Erythroblast (primary cell): ENCODE data around the gene CCDC51.

ENCODE experiments used
- DNase-seq, 2 experiments: peaks; one replicate each; lab custom pipeline; 2025; lab: John Stamatoyannopoulos, UW
- GATA1 ChIP-seq: IDR thresholded peaks from 2 replicates; pipeline ENCODE4 v1.6.1; 2011; ENCODE audit warnings: low read depth, mild to moderate bottlenecking, control low read depth, low read length, moderate library complexity
- POLR2A ChIP-seq: IDR thresholded peaks from 2 replicates; pipeline ENCODE4 v1.6.1; 2011; ENCODE audit warnings: mild to moderate bottlenecking, low read length

The CCDC51 gene

DNA sequence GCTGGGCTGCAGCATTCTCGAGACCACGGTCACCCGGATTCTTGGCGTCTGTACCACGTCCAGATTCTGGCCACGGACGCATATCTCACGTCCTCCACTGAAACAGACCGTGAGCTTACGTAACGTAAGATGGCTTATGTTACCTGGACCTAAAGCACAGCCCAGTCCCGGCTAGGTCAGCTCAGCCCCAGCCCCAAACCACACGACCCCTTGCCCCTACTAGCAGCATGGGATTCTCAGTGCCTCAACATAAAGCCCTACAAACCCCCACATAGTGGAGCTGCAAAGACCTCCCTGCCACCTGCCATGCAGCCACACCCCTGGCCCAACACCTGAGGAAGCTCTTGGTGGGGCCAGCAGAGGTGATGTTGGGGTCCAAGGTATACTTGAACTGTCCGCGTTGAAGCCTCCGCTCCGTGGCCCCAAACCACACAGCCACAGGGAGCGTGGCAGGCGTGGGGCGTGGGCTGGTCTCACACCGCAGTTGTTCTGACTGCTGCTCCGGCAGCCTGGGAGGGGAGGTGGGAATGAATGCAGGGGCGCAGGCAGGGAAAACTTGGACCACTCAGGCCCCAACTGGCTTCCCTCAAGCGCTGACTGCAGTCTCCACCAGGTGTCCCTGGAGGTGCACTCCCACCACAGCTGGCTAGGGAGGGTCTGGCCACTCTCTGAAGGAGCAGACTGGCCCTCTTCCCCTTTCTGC lies 24.5 kb downstream of the CCDC51 start:
- no peak for TF ChIP-seq POLR2A
- no peak for TF ChIP-seq GATA1
- DNase-seq = no peak

GRCh38 chr3:48414376-48415250 lies 25.3 kb downstream of the CCDC51 start:
- TF ChIP-seq GATA1 (no peak), POLR2A (no peak)
- DNase-seq = no peak

DNA sequence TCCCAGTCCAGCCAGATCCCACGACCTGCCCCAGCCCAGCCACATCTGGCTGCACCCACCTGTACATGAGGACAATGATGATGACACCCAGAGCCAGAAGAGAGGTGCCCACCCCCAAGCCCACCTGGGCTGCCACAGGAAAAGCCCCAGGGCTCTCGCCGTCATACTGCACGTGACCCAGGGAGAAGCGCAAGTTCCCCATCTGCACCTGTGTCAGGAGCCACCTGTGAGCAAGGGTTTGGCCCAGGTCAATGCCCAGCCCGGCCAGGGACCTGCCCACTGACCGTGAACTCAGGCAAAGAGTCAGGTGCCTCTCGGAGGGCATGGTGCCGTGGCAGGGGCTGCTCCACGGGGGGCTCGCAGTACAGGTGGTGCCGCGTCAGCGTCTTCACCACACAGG lies 26.3 kb downstream of the CCDC51 start:
- TF ChIP-seq GATA1 (no peak), POLR2A (no peak)
- DNase-seq = no peak

DNA sequence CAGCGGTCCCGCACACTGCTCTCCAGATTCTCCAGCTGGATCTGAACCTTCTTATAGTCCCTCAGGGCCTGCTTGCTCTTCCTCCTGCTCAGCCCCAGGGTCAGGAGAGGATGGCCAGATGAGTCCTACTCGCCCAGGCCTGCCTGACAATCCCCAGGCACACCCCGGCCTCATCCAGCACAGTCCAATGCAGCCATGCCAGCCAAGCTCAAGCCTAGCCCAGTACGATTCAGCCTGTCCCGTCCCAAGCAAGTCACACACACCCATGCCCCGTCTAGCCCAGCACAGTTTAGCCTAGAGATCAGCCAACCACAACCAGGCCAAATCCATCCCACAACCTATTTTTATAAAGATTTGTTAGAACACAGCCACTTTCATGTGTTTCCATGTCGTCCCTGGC lies 26.8 kb downstream of the CCDC51 start:
- TF ChIP-seq GATA1 (no peak), POLR2A (no peak)
- no peak for DNase-seq

DNA sequence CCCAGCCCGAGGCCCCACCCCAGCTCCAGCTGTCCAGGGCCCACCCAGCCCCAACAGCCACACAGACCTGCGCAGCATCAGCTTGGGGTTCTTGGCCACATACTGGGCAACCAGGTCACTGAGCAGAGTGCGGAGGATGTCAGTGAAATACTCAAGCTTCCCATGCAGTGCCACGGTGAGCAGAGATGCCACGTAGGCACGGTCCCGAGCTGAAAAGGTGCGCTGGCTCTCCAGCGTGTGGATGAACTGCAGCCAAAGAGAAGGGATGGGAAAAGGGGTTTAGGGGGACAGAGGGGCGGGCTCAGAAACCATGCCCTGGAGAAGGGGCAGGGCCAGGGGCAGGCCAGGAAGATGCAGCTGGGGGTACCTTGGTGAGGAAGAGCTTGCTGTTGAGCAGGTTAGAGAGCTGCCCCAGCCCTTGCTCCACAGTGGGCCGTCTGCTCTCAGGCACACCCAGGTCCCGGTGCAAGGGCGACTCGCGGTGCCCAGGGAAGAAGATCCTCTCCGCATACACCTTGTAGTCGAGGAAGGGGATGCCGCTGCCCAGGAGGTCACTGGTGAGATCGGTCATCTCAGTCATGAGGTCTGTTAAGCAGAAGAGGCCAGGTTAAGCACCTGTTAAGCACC lies 27.4 kb downstream of the CCDC51 start:
- no peak for TF ChIP-seq POLR2A
- no peak for TF ChIP-seq GATA1

GRCh38 chr3:48411606-48412374 lies 28.1 kb downstream of the CCDC51 start:
- TF ChIP-seq GATA1 = no peak
- TF ChIP-seq POLR2A = no peak
- no peak for DNase-seq

More for the DNA sequence above, 27.4 kb downstream of the CCDC51 start:
- DNase-seq = no peak

DNA sequence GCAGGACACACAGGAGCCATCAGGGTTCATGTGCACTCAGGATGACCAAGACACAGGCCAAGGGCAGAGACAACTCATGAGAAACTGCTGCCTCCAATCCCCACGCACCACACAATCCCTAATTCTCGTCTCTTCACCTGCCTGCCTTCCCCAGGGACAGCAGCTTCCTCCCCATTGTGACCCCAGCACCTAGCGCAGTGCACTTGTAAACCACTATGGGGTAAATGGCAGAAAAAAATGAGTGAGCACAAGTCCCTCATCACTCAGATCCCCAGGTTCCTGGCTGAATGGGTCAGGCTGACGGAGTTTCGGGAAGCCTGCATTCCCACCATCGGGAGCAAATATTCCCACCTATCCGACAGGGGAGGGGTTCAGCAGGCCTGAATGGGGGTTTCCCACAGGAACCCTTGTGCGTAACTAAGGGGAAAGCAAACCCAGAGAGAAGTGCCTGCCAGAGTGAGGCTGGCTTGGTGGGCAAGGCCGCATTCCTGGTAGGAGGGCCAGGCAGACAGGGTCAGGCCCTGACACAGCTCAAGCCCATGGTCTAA lies 28.8 kb downstream of the CCDC51 start:
- DNase-seq = no peak
- TF ChIP-seq GATA1 (no peak), POLR2A (no peak)

DNA sequence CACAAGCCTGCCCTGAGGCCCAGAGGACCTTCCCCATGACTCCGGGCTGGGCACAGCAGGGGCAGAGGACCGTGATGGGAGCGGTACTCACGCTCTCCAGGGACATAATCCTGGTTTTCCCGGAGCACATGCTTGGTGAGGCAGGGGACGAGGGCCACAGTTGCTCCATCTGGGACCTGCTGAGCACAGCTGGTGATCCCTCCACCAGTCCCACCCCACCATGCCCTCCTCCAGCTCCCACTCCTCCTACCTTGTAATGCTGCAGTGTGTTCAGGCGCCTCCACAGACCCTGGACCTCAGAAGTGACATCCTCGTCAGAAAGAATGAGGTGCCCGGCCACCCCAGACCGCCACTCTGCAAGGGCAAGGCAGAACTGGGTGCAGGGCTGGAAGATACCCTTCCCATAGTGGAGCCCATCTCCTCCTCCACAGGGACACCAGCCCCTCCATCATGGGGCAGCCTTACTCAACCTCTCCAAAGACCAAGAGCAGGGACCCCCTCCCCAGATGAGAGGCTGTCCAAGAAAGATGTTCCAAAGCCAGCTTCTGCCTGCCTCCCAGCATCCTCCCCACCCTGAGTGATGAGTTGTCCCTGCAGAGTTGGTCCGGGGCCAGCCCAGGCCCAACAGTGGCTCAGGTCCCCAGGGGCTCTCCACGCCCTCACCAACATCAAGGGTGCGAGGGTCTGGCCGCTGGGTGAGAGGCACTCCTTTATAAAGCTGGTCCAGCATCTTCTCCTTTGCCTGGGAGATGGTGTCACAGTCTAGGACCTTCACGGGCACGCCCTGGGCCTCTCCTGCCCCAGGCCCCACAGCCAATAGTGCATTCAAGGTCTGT lies 29.5 kb downstream of the CCDC51 start:
- DNase-seq = no peak
- TF ChIP-seq GATA1 (no peak), POLR2A (no peak)

DNA sequence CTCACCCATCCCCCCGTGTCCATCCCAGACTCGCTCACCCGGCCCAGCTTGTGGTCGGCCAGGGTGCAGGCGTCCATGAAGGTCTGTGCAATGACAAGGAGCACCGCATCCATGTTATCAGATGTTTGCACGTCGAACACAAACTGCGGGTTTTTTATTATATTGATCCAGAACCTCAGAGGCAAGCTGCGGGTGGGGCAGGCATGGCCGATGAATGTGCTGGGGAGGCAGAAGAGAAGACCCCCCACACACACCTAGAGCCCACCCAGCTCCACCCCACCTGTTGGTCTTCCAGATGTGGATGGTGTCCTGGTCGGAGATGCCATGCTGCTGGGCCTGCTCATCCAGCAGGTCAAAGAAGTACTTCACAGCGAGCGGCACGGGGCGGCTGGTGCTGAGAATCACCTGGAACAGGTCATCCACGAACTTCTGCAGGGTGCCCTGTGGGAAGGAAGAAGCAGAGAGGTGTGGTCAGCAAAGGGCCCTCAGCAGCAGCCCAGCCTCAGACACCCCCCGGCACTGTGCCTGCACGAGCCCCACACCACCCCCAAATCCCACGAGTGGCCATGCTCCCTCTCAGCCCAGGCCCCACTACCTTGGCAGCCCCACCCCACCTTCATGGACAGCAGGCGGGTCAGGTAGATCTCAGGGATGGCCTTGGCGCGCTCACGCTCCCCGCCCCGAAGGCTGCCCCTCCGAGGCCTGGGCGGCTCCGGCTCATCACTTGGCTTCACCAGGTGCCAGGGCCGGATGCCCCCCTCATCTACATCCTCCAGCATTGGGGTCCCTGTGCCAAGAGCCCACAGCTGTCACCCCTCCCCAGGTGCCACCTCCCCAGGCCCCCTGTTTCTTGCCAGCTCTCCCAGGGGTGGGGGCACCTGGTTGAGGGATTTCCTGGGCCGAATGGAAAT lies 30.4 kb downstream of the CCDC51 start:
- no peak for DNase-seq
- no peak for TF ChIP-seq GATA1

DNA sequence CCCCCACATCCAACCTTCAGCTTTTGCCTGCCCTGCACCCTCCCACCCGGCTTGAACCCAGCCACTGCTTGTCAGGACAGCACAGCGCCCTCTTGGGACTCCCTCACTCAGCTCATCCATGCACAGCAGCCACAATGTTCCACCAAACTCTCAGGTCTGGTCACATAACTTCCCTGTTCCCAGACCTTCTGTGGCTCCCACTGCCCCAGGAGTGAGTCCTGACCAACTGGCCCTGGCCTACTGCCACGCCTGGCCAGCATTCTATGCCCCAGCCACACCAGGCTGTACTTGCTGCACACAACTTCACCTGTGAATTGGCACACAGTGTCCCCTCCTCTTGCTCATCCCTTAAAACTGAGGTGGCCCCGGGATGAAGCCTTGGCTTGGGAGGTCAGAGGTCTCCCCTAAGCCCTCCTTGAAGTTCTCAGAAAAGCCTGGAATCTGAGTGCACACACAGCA lies 31.1 kb downstream of the CCDC51 start:
- peak in 1 of 2 experiments; percentile 15 for DNase-seq
- TF ChIP-seq POLR2A (no peak), GATA1 (no peak)

DNA sequence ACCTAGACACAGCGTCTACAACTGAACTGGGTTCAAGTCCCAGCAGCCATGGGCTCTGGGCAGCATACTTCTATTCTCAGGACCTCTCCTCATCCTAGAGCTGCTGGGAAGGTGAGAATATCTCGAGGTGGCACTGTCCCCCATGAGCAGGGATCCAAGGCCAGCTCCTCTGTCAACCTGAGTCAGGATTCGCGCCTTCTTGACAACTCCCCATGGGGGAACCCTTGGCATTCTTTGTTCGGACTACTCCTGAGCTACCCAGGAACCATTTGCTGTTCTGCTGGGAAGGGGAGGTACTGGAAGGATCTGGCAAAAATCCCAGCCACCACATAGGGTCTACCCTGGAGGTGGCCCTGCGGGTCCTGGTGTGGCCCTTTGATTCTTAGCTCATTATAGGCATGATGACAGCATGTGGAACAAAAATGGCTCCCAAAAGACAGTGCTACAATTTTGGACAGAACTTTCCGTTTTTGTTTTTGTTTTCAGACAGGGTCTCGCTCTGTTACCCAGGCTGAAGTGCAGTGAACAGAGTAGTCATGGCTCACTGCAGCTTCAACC lies 32.3 kb downstream of the CCDC51 start:
- TF ChIP-seq GATA1 (no peak), POLR2A (no peak)
- no peak for DNase-seq
